WTC11 (cell line): Measurements from ENCODE around the gene SLC5A12. TPM values are rescaled to one million over a fixed set of nuclear protein-coding genes. Genes with fewer than 3 reads are reported as not detected.
A peak's percentile ranks its signal among the peaks of the same experiment; 100 is the strongest.

Source experiments
- ATAC-seq: fragments of 200-7000 bp; cut with Tn5 transposase; 2 replicates; pipeline ENCODE4 v1.10.0; 2021; ENCODE audit warnings: mild to moderate bottlenecking, moderate library complexity
- CTCF ChIA-PET: fragments of 300-600 bp; sonication (Branson Sonifier 250); formaldehyde crosslinking; loops from one replicate; lab custom pipeline; 2021; ENCODE audit warnings: antibody characterized with exemption; lab: Charles Lee
- POLR2A ChIA-PET: fragments of 350-600 bp; sonication (Branson Sonifier 250); formaldehyde crosslinking; loops from one replicate; lab custom pipeline; 2021; ENCODE audit warnings: antibody characterized with exemption; lab: Charles Lee
- DNase-seq: peaks from one replicate; pipeline ENCODE4 v3.0.0; 2021; ENCODE audit warnings: low spot score
- H3K27ac Mint-ChIP-seq: 2 replicates; pipeline ENCODE4 v1.8.0; 2021; ENCODE audit warnings: mixed read lengths
- H3K27me3 Mint-ChIP-seq: 2 replicates; pipeline ENCODE4 v1.8.0; 2021; ENCODE audit warnings: low read depth, mild to moderate bottlenecking, moderate library complexity, mixed read lengths
- H3K36me3 Mint-ChIP-seq: 2 replicates; pipeline ENCODE4 v1.8.0; 2021; ENCODE audit warnings: mixed read lengths
- H3K4me1 Mint-ChIP-seq: 2 replicates; pipeline ENCODE4 v1.8.0; 2022; ENCODE audit warnings: mixed read lengths
- H3K4me3 Mint-ChIP-seq: 2 replicates; pipeline ENCODE4 v1.8.0; 2021; ENCODE audit warnings: mild to moderate bottlenecking, moderate library complexity, mixed read lengths
- H3K9me3 Mint-ChIP-seq: 2 replicates; pipeline ENCODE4 v1.8.0; 2021; ENCODE audit warnings: mixed read lengths
- CDX4 ChIP-seq: fragments of 250-450 bp; sonication (Bioruptor Pico); IDR thresholded peaks from 2 replicates; pipeline ENCODE4 v1.9.0; 2021; ENCODE audit warnings: moderate library complexity, mild to moderate bottlenecking, inconsistent platforms, borderline replicate concordance
- CREM ChIP-seq: sonication (generic); formaldehyde crosslinking; IDR thresholded peaks from 2 replicates; pipeline ENCODE4 v1.8.1; 2022; ENCODE audit warnings: mild to moderate bottlenecking, missing genetic modification reagents, moderate library complexity
- E2F1 ChIP-seq: sonication (generic); formaldehyde crosslinking; IDR thresholded peaks from 2 replicates; pipeline ENCODE4 v1.8.0; 2022; ENCODE audit warnings: mild to moderate bottlenecking, missing genetic modification reagents
- GABPB1 ChIP-seq: sonication (generic); formaldehyde crosslinking; IDR thresholded peaks from 2 replicates; pipeline ENCODE4 v1.8.1; 2023; ENCODE audit warnings: mild to moderate bottlenecking, missing genetic modification reagents
- GRHL2 ChIP-seq: fragments of 250-450 bp; sonication (Bioruptor Pico); IDR thresholded peaks from 2 replicates; pipeline ENCODE4 v1.8.0; 2022; ENCODE audit warnings: mild to moderate bottlenecking, moderate library complexity; ENCODE audit not compliant: insufficient replicate concordance, severe bottlenecking
- JAZF1 ChIP-seq: fragments of 250-450 bp; sonication (Bioruptor Pico); IDR thresholded peaks from 2 replicates; pipeline ENCODE4 v1.9.0; 2021; ENCODE audit warnings: moderate library complexity, mild to moderate bottlenecking, inconsistent platforms
- JUN ChIP-seq: sonication (generic); formaldehyde crosslinking; IDR thresholded peaks from 2 replicates; pipeline ENCODE4 v1.8.0; 2023; ENCODE audit warnings: mild to moderate bottlenecking, missing genetic modification reagents
- KAT7 ChIP-seq: sonication (generic); formaldehyde crosslinking; IDR thresholded peaks from 2 replicates; pipeline ENCODE4 v1.8.1; 2023; ENCODE audit warnings: missing genetic modification reagents, mild to moderate bottlenecking, borderline replicate concordance
- MLX ChIP-seq: sonication (generic); formaldehyde crosslinking; IDR thresholded peaks from 2 replicates; pipeline ENCODE4 v1.8.1; 2023; ENCODE audit warnings: mild to moderate bottlenecking, missing genetic modification reagents, moderate library complexity
- NFYB ChIP-seq: sonication (generic); formaldehyde crosslinking; conservative IDR thresholded peaks from 2 replicates; pipeline ENCODE4 v1.8.0; 2022; ENCODE audit warnings: low read depth, missing genetic modification reagents
- PREB ChIP-seq: sonication (generic); formaldehyde crosslinking; IDR thresholded peaks from 2 replicates; pipeline ENCODE4 v1.8.1; 2022; ENCODE audit warnings: mild to moderate bottlenecking, missing genetic modification reagents, moderate library complexity, borderline replicate concordance
- STAT6 ChIP-seq: sonication (generic); formaldehyde crosslinking; conservative IDR thresholded peaks from 2 replicates; pipeline ENCODE4 v1.8.1; 2023; ENCODE audit warnings: mild to moderate bottlenecking, low read depth, missing genetic modification reagents, moderate library complexity
- TCF7 ChIP-seq: sonication (generic); formaldehyde crosslinking; IDR thresholded peaks from 2 replicates; pipeline ENCODE4 v1.8.0; 2022; ENCODE audit warnings: mild to moderate bottlenecking, low read depth, missing genetic modification reagents, moderate library complexity
- USF2 ChIP-seq: sonication (generic); formaldehyde crosslinking; IDR thresholded peaks from 2 replicates; pipeline ENCODE4 v1.8.1; 2023; ENCODE audit warnings: mild to moderate bottlenecking, missing genetic modification reagents, moderate library complexity
- ZNF121 ChIP-seq: sonication (generic); formaldehyde crosslinking; IDR thresholded peaks from 2 replicates; pipeline ENCODE4 v1.8.0; 2023; ENCODE audit warnings: missing genetic modification reagents
- ZNF138 ChIP-seq: sonication (generic); formaldehyde crosslinking; conservative IDR thresholded peaks from 2 replicates; pipeline ENCODE4 v1.8.1; 2022; ENCODE audit warnings: mild to moderate bottlenecking, moderate library complexity, missing genetic modification reagents
- ZNF219 ChIP-seq: sonication (generic); formaldehyde crosslinking; IDR thresholded peaks from 2 replicates; pipeline ENCODE4 v1.8.0; 2023; ENCODE audit warnings: missing genetic modification reagents, mild to moderate bottlenecking, borderline replicate concordance
- ZNF232 ChIP-seq: sonication (generic); formaldehyde crosslinking; IDR thresholded peaks from 2 replicates; pipeline ENCODE4 v1.8.0; 2022; ENCODE audit warnings: mild to moderate bottlenecking, missing genetic modification reagents
- ZNF263 ChIP-seq: sonication (generic); formaldehyde crosslinking; IDR thresholded peaks from 2 replicates; pipeline ENCODE4 v1.8.1; 2022; ENCODE audit warnings: low read depth, mild to moderate bottlenecking, moderate library complexity, missing genetic modification reagents
- ZNF423 ChIP-seq: fragments of 250-450 bp; sonication (Bioruptor Pico); IDR thresholded peaks from 2 replicates; pipeline ENCODE4 v2.1.2; 2022; ENCODE audit warnings: mild to moderate bottlenecking, moderate library complexity
- ZNF532 ChIP-seq: fragments of 250-450 bp; sonication (Bioruptor Pico); IDR thresholded peaks from 2 replicates; pipeline ENCODE4 v1.9.0; 2021; ENCODE audit warnings: mild to moderate bottlenecking, borderline replicate concordance
- total RNA-seq: library from RNA; stranded (reverse); gene quantifications from 3 replicates; pipeline ENCODE4 v1.2.3, GENCODE V29; 2021

Gene SLC5A12
- total RNA-seq, 1 experiment from 2014 or later = 1.9 TPM

GRCh38 chr11:26726960-26727359, 5.1 kb upstream of the SLC5A12 start:
- TF ChIP-seq USF2 (no peak), CDX4 (no peak), NFYB (no peak), JUN (CRISPR knock-in tag) (no peak), ZNF232 (no peak)
- DNase-seq (no peak), ATAC-seq (no peak)
- H3K27me3 Mint-ChIP-seq = no peaks in the 10 kb centered on the region; the same call in 1 of the 2 replicates
- H3K36me3 Mint-ChIP-seq = no peaks in the 10 kb centered on the region
- no peaks in the 10 kb centered on the region for H3K4me1 Mint-ChIP-seq
- no peaks in the 10 kb centered on the region for H3K9me3 Mint-ChIP-seq
- ChIA-PET POLR2A (no interaction called here), CTCF (no interaction called here)
- no peak overlapping the region for H3K4me3 Mint-ChIP-seq
- H3K27ac Mint-ChIP-seq = no peak overlapping the region

GRCh38 chr11:26719998-26720397, 1.9 kb downstream of the SLC5A12 start:
- TF ChIP-seq KAT7 (CRISPR knock-in tag) (no peak), GRHL2 (CRISPR knock-in tag) (no peak), MLX (CRISPR knock-in tag) (no peak), PREB (CRISPR knock-in tag) (no peak), ZNF423 (CRISPR knock-in tag) (no peak), GABPB1 (no peak), CREM (CRISPR knock-in tag) (no peak), E2F1 (CRISPR knock-in tag) (no peak), TCF7 (CRISPR knock-in tag) (no peak)
- ChIA-PET CTCF (no interaction called here), POLR2A (no interaction called here)
- ATAC-seq = no peak
- DNase-seq = no peak
- no peak overlapping the region for H3K4me3 Mint-ChIP-seq
- no peak overlapping the region for H3K27ac Mint-ChIP-seq
- no peaks in the 10 kb centered on the region for H3K27me3 Mint-ChIP-seq
- no peaks in the 10 kb centered on the region for H3K4me1 Mint-ChIP-seq
- no peaks in the 10 kb centered on the region for H3K36me3 Mint-ChIP-seq
- H3K9me3 Mint-ChIP-seq = no peaks in the 10 kb centered on the region

GRCh38 chr11:26719289-26719973, 2.4 kb downstream of the SLC5A12 start:
- Mint-ChIP-seq H3K9me3 (no peaks in the 10 kb centered on the region), H3K27ac (no peak overlapping the region), H3K36me3 (no peaks in the 10 kb centered on the region), H3K4me1 (no peaks in the 10 kb centered on the region), H3K27me3 (no peaks in the 10 kb centered on the region), H3K4me3 (no peak overlapping the region)
- CTCF ChIA-PET = no interaction called here
- POLR2A ChIA-PET = interaction anchor here (0.5 kb wide), 1 partner anchor 214 kb away, joined by 3 read pairs; no protein-coding TSS in a partner anchor
- ATAC-seq (peak; percentile 69), DNase-seq (no peak)
- TF ChIP-seq ZNF219 (CRISPR knock-in tag) (no peak), ZNF121 (CRISPR knock-in tag) (no peak), ZNF532 (no peak), ZNF263 (CRISPR knock-in tag) (no peak), STAT6 (CRISPR knock-in tag) (no peak), ZNF138 (CRISPR knock-in tag) (no peak), JAZF1 (CRISPR knock-in tag) (no peak)
